Neural progenitor cell (in vitro differentiated cells): Measurements from ENCODE around the gene CMPK2.

Source experiments
- CTCF ChIP-seq: fragments of 200-600 bp; sonication (generic); IDR thresholded peaks from 2 replicates; pipeline ENCODE4 v1.5.1; 2017; ENCODE audit warnings: antibody characterized with exemption, mild to moderate bottlenecking
- EZH2phosphoT487 ChIP-seq: fragments of 200-600 bp; sonication (generic); IDR thresholded peaks from 2 replicates; pipeline ENCODE4 v1.6.1; 2017; ENCODE audit warnings: antibody characterized with exemption

- no peak for TF ChIP-seq EZH2phosphoT487
- no peak for TF ChIP-seq CTCF
These were observed 31.5 kb downstream of the CMPK2 start for GRCh38 chr2:6834163-6834562.
